Placental epithelial cell (primary cell): ENCODE results near the gene CSNK1A1. TPM values are rescaled to one million over a fixed set of nuclear protein-coding genes. Genes with fewer than 3 reads are reported as not detected.

Experiments
- total RNA-seq: library from RNA; depleted of rRNA; stranded (reverse); fragments of >200 nt; gene quantifications from 2 replicates; pipeline ENCODE4 v1.2.3, GENCODE V29; 2012

The CSNK1A1 gene
- total RNA-seq, result 234 and 323 TPM in 2 replicates

DNA sequence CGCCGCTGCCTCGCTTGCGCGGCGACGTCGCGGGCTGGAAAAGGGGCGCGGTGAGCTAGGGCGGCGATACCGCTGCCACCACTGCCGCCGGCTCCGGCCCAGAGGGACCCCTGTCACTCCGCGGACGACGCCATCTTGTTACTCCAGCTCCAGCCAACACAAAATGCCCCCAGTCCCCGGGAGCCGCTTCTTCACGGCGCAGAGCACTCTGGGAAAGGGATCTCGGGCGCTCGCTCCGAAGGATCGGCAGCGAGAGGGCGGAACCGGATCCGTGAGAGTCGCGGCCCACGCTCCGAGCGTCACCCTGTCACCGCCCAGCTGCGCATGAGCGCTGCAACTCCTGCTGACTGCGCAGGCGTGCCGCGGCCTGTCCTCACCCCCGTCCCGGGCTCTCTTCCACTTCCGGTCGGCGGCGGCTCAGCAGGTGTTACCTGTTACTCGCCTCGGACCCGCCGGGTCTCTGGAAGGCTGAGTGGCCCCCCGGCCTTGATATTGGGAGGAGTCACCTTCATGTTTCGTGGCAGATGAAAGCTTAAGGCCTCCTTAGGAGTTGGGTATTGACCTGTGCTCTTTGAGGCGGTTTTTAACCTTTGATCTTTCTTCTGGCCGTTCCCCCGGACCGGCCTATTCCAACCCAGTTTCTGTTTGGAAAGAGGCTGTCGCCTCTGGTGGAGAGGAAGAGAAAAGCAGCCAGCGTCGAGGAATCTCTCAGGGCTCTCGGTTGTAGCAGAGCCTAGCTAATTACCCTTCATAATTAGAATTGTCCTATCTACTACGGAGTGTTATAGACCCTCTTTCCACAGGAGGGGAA lies at the start of gene CSNK1A1:
CSNK1A1 (minus strand) TSS at position 213 of the 811 bp plus-strand sequence. CDS start 475 bp downstream, outside the sequence.

DNA sequence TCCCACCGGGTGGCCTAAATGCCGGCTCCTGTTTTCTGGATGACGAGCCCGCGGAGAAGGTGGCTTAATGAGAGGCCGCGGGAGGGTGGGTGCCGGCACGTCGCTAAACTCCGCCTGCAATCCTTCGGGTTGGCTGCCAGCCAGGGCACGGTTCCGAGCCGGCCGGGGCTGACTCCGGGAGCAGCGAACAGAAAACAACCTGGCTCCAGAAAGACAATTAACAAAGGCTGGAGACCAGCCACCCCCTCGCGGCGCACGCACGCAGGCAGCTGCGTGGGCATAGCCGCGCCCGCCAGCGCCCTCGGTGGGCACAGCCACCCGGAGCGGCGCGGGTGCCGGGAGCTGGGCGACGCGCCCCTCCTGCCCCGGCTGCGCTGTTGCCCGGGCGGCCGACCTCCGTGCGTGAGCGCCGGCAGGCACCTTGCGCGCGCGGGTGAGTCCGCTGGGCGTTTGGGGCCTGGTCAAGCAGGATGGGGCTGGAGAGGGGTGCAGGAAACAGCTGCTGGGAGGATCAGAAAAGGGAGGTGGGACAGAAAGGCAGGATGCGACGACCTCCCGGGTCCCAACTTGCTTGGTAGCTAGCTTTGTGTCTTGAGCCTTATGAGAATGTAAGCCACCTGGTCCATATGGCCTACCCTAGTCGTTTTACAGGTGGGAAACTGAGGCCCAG lies 30.1 kb upstream of the CSNK1A1 start, which contains the start of gene ARHGEF37:
ARHGEF37 (plus strand) TSS at position 307 of the 670 bp plus-strand sequence. CDS start 16,272 bp downstream, outside the sequence.

Other genes starting within 250 kb of the CSNK1A1 start
- 8.6 and 22.1 TPM in 2 replicates for gene GRPEL2, start 205.9 kb downstream of the CSNK1A1 start, total RNA-seq
- 5.2 and 7.1 TPM in 2 replicates for gene PCYOX1L, start 193.4 kb downstream of the CSNK1A1 start, total RNA-seq
- gene IL17B, start 172.1 kb downstream of the CSNK1A1 start, total RNA-seq, result not detected in 2 replicates
- 3.7 and 5.1 TPM in 2 replicates for gene ARHGEF37, start 30.1 kb upstream of the CSNK1A1 start, total RNA-seq
- 0.39 and 1.5 TPM in 2 replicates for gene PPARGC1B, start 178.9 kb upstream of the CSNK1A1 start, total RNA-seq